ENCODE data around the gene VPS35L.

- TF ChIP-seq CTCF (IDR thresholded peaks at IDR 0.05; ENCODE audit: low read depth, low read length, poor library complexity, severe bottlenecking): no peak
- TF ChIP-seq EZH2phosphoT487 (IDR thresholded peaks at IDR 0.05; ENCODE audit: borderline replicate concordance, low read length): no peak
Observed at GRCh38 chr16:19563377-19563776, 7.9 kb downstream of the VPS35L start.

All from DOHH2 (cell line).